K562 (cell line): ENCODE data around the gene TMEM242. TPM values are rescaled to one million over a fixed set of nuclear protein-coding genes. Genes with fewer than 3 reads are reported as not detected.

Source experiments
- ADNP ChIP-seq: fragments of 200-800 bp; sonication (Bioruptor generic); IDR thresholded peaks from 2 replicates; pipeline ENCODE4 v1.6.1; 2016; ENCODE audit warnings: missing genetic modification characterization, missing compliant biosample characterization
- AFF1 ChIP-seq, 2 experiments: fragments of 450-650 bp; IDR thresholded peaks; 2 replicates each; pipeline ENCODE4 v1.6.1; 2018; ENCODE audit warnings: mild to moderate bottlenecking in 2 of 2, low read depth in 1 of 2; ENCODE audit not compliant: partially characterized antibody in 2 of 2
- BRD9 ChIP-seq: fragments of 450-650 bp; IDR thresholded peaks from 2 replicates; pipeline ENCODE4 v1.6.1; 2018; ENCODE audit warnings: low read depth; ENCODE audit not compliant: partially characterized antibody
- CHD2 ChIP-seq: IDR thresholded peaks from 2 replicates; pipeline ENCODE4 v1.6.1; 2011; ENCODE audit warnings: low read depth, low read length
- COPS2 ChIP-seq: fragments of 450-650 bp; conservative IDR thresholded peaks from 2 replicates; pipeline ENCODE4 v1.6.1; 2016; ENCODE audit warnings: mild to moderate bottlenecking, moderate library complexity
- HDAC8 ChIP-seq: fragments of 450-650 bp; IDR thresholded peaks from 2 replicates; pipeline ENCODE4 v1.6.1; 2016; ENCODE audit warnings: mild to moderate bottlenecking, missing genetic modification characterization, moderate library complexity, missing compliant biosample characterization
- MBD1 ChIP-seq: fragments of 250-450 bp; sonication (Bioruptor Pico); IDR thresholded peaks from 2 replicates; pipeline ENCODE4 v1.8.0; 2022; ENCODE audit warnings: inconsistent platforms
- MTA1 ChIP-seq: fragments of 450-650 bp; IDR thresholded peaks from 2 replicates; pipeline ENCODE4 v1.6.1; 2017; ENCODE audit warnings: borderline replicate concordance
- NCOA4 ChIP-seq: fragments of 450-650 bp; IDR thresholded peaks from 2 replicates; pipeline ENCODE4 v1.6.1; 2018; ENCODE audit warnings: mild to moderate bottlenecking; ENCODE audit not compliant: partially characterized antibody
- POLR2AphosphoS5 ChIP-seq: IDR thresholded peaks from 2 replicates; pipeline ENCODE4 v1.6.1; 2011; ENCODE audit warnings: mild to moderate bottlenecking, low read depth, low read length, moderate library complexity; ENCODE audit not compliant: control insufficient read depth, insufficient read depth
- RBM17 ChIP-seq: fragments of 200-400 bp; formaldehyde crosslinking; IDR thresholded peaks from 2 replicates; pipeline ENCODE4 v1.6.1; 2017; ENCODE audit warnings: low read depth, mild to moderate bottlenecking, low read length, borderline replicate concordance
- SFPQ ChIP-seq: fragments of 200-400 bp; formaldehyde crosslinking; IDR thresholded peaks from 2 replicates; pipeline ENCODE4 v1.6.1; 2017; ENCODE audit warnings: mild to moderate bottlenecking, low read depth, low read length, moderate library complexity
- SIX5 ChIP-seq, 2 experiments: IDR thresholded peaks; 2 replicates each; pipeline ENCODE4 v1.6.1; 2011; ENCODE audit warnings: low read length in 2 of 2, borderline replicate concordance in 1 of 2, low read depth in 1 of 2, mild to moderate bottlenecking in 1 of 2, moderate library complexity in 1 of 2; ENCODE audit not compliant: insufficient read depth in 1 of 2
- TRIM25 ChIP-seq: fragments of 450-650 bp; IDR thresholded peaks from 2 replicates; pipeline ENCODE4 v1.7.0; 2016; ENCODE audit warnings: borderline replicate concordance
- U2AF1 ChIP-seq: fragments of 200-400 bp; formaldehyde crosslinking; optimal IDR thresholded peaks from 2 replicates; pipeline ENCODE3; 2017; ENCODE audit warnings: mild to moderate bottlenecking, low read depth, low read length, moderate library complexity
- ZNF12 ChIP-seq: sonication (generic); formaldehyde crosslinking; IDR thresholded peaks from 2 replicates; pipeline ENCODE4 v1.4.0; 2020; ENCODE audit warnings: mild to moderate bottlenecking, missing genetic modification reagents
- ZNF175 ChIP-seq: fragments of 200-800 bp; sonication (Bioruptor generic); IDR thresholded peaks from 2 replicates; pipeline ENCODE4 v1.6.1; 2016; ENCODE audit warnings: low read depth, mild to moderate bottlenecking, missing genetic modification characterization, missing compliant biosample characterization
- polyA plus RNA-seq, 8 experiments: library from polyadenylated mRNA; depleted of rRNA in 4 of 8; stranded (reverse) in 5 of 8; unstranded in 3 of 8; fragments of >200 nt; fragmentation: Nextera tagmentation in 2 of 8; fragmentation: Illumina TruSeq in 1 of 8; extraction: Ambion mirVana in 2 of 8; extraction: Trizol in 1 of 8; gene quantifications; 2 replicates each; pipeline versions ENCODE4 v1.2.1 to v1.2.3, GENCODE V29; 2011 to 2014; ENCODE audit warnings: inconsistent platforms in 1 of 8, missing spikeins in 1 of 8
- total RNA-seq, 7 experiments: library from RNA; depleted of rRNA in 6 of 7; stranded (reverse); fragments of >200 nt in 6 of 7; fragmentation: Illumina TruSeq in 2 of 7; extraction: Trizol in 2 of 7; gene quantifications; 2 replicates each; pipeline versions ENCODE4 v1.2.1 to v1.2.3, GENCODE V29; 2011 to 2021; ENCODE audit warnings: low replicate concordance in 1 of 7

Gene TMEM242
- total and polyA plus RNA-seq, 9 of the 15 experiments (the other 6 are each of a cell fraction or from before 2014, with no cell fraction given): 9.5 to 35.3 (median 16.5) TPM

DNA sequence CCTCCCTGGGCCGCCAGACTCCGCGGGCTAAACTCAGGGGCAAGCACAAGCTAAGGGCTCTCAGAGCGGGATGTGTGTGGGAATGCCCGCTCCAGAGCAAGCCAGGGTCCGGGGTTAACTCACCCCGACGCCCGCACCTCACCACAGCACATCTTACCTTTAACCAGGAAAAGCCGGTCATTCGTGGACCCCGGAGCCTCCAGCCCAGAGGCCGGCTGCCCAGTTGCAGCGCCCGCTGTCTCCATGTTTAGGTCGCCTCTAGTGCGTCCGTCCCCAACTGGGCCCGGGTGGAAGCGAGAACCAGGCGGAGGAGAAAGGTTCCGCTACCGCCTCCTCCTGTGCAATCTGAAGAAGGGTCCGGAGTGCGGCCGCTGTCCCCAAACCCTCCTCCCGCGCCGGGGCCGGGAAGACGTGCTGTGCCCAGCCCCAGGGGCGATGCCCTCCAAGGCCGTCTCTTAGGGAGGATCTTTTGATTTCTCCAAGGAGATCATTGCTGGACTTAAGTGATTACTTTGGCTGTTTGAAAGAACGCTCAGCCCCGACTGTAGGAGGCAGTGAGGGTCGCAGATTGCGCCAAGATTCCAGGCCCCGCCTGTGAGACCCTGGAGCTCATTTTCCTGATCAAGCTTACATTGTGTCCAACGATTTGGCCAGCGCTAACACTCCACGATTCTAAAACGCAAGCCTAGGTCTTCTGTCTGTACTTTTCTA, at the start of gene TMEM242 (continued):
- TF ChIP-seq POLR2AphosphoS5: peak; percentile 99
- TF ChIP-seq SFPQ: no peak
- no peak for TF ChIP-seq NCOA4
- TF ChIP-seq MBD1: no peak
- TF ChIP-seq ZNF175 (CRISPR knock-in tag): peak; percentile 83; the same call in 1 of the 2 replicates
- TF ChIP-seq BRD9: no peak
- peak; percentile 87; the same call in 1 of the 2 replicates for TF ChIP-seq ZNF12 (CRISPR knock-in tag)
- TF ChIP-seq MTA1: peak; percentile 45; the same call in 1 of the 2 replicates
- TF ChIP-seq SIX5 (IDR thresholded peaks at IDR 0.05; ENCODE audit: borderline replicate concordance in 1 of 2, insufficient read depth in 1 of 2, low read depth in 1 of 2, low read length in 2 of 2): peak; percentile 66 to 70
- TF ChIP-seq ADNP (tag): no peak
- TF ChIP-seq COPS2: no peak
- TF ChIP-seq CHD2: no peak; the same call in none of the 2 replicates
- TF ChIP-seq TRIM25: no peak
- no peak for TF ChIP-seq U2AF1
- TF ChIP-seq RBM17: no peak
- peak; percentile 57 to 91 for TF ChIP-seq AFF1 (IDR thresholded peaks at IDR 0.05; ENCODE audit: low read depth in 1 of 2, partially characterized antibody in 2 of 2)
- peak; percentile 72 for TF ChIP-seq HDAC8 (tag)
